Measurements from ENCODE around the gene KRT8. TPM values are rescaled to one million over a fixed set of nuclear protein-coding genes. Genes with fewer than 3 reads are reported as not detected.

The KRT8 gene
- total and polyA plus RNA-seq, 2 of the 13 experiments (the other 11 are each of a cell fraction or from before 2014, with no cell fraction given) = 498 to 718 TPM

DNA sequence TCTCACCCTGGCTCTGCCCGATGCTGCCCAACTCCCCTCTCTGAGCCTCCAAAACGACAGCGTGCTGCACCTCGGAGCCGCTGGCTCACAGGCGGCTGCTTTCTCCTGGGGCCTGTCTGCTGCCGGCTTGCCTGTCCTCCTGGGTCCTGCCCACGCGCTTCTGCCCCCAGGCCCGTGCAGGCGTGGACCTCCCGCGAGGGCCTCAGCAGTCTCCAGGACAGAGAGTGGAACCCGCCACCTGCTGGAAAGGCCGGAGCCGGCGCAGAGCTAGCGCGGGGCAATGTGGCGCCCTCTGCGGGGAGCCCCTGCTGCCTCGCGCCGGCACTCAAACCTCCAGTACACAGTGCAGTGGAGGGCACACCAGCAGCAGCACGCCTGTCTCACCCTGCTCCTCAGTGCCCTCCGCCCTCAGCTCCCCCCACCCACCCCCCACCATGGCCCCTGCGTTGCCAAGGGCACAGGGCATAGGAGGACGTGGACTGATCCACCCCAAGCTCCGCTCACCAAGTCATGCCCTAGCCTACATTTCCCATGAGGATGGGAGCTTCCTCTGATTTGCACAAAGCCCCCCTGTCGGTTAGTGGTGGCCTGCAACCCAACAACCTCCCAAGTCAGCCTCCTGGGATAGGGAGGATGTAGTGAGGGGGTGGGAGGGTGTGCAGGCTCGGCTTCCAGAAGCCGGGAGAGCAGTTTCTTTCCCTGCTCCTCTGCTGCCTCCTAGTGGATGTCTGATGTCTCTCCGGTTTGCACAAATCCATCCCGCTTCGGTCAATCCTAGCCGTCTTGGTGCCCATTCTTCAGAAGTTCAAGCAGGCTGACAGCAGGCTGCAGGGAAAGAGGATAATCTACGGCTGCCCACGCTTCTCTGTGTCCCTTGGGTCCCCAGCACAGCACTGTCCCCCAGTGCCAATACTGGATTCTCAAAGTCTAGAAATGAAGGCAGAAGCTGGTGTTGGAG, 25.2 kb downstream of the KRT8 start (continued):
- TF ChIP-seq MATR3 (CRISPR knock-in tag; IDR thresholded peaks at IDR 0.05) = no peak
- TF ChIP-seq RFXAP (CRISPR knock-in tag; IDR thresholded peaks at IDR 0.05; ENCODE audit: borderline replicate concordance) = 0 out of 2 replicates have a peak, but pooled peaks have one; percentile 46
- no peak for TF ChIP-seq CHCHD3 (CRISPR knock-in tag; IDR thresholded peaks at IDR 0.05)
- TF ChIP-seq ZNF253 (CRISPR knock-in tag; IDR thresholded peaks at IDR 0.05; ENCODE audit: borderline replicate concordance) = no peak
- TF ChIP-seq IKZF4 (CRISPR knock-in tag; IDR thresholded peaks at IDR 0.05; ENCODE audit: borderline replicate concordance, low read depth, not compliant biosample characterization) = no peak
- TF ChIP-seq ZNF691 (CRISPR knock-in tag; IDR thresholded peaks at IDR 0.05; ENCODE audit: borderline replicate concordance, low read depth) = peak; percentile 73; the same call in 1 of the 2 replicates
- TF ChIP-seq, protein P1, sequence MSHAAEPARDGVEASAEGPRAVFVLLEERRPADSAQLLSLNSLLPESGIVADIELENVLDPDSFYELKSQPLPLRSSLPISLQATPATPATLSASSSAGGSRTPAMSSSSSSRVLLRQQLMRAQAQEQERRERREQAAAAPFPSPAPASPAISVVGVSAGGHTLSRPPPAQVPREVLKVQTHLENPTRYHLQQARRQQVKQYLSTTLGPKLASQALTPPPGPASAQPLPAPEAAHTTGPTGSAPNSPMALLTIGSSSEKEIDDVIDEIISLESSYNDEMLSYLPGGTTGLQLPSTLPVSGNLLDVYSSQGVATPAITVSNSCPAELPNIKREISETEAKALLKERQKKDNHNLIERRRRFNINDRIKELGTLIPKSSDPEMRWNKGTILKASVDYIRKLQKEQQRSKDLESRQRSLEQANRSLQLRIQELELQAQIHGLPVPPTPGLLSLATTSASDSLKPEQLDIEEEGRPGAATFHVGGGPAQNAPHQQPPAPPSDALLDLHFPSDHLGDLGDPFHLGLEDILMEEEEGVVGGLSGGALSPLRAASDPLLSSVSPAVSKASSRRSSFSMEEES (CRISPR knock-in tag; IDR thresholded peaks at IDR 0.05) = no peak
- TF ChIP-seq ZNF614 (CRISPR knock-in tag; IDR thresholded peaks at IDR 0.05; ENCODE audit: borderline replicate concordance) = no peak
- TF ChIP-seq, protein P2, sequence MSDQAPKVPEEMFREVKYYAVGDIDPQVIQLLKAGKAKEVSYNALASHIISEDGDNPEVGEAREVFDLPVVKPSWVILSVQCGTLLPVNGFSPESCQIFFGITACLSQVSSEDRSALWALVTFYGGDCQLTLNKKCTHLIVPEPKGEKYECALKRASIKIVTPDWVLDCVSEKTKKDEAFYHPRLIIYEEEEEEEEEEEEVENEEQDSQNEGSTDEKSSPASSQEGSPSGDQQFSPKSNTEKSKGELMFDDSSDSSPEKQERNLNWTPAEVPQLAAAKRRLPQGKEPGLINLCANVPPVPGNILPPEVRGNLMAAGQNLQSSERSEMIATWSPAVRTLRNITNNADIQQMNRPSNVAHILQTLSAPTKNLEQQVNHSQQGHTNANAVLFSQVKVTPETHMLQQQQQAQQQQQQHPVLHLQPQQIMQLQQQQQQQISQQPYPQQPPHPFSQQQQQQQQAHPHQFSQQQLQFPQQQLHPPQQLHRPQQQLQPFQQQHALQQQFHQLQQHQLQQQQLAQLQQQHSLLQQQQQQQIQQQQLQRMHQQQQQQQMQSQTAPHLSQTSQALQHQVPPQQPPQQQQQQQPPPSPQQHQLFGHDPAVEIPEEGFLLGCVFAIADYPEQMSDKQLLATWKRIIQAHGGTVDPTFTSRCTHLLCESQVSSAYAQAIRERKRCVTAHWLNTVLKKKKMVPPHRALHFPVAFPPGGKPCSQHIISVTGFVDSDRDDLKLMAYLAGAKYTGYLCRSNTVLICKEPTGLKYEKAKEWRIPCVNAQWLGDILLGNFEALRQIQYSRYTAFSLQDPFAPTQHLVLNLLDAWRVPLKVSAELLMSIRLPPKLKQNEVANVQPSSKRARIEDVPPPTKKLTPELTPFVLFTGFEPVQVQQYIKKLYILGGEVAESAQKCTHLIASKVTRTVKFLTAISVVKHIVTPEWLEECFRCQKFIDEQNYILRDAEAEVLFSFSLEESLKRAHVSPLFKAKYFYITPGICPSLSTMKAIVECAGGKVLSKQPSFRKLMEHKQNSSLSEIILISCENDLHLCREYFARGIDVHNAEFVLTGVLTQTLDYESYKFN (CRISPR knock-in tag; conservative IDR thresholded peaks at IDR 0.05) = no peak; the same call in 1 of the 2 replicates
- TF ChIP-seq ZNF816 (CRISPR knock-in tag; IDR thresholded peaks at IDR 0.05; ENCODE audit: borderline replicate concordance) = no peak
- TF ChIP-seq ZNF547 (CRISPR knock-in tag; IDR thresholded peaks at IDR 0.05) = no peak
- TF ChIP-seq ZNF839 (CRISPR knock-in tag; IDR thresholded peaks at IDR 0.05; ENCODE audit: borderline replicate concordance) = peak; percentile 52; the same call in 1 of the 2 replicates
- no peak for TF ChIP-seq ZNF557 (CRISPR knock-in tag; IDR thresholded peaks at IDR 0.05)
- TF ChIP-seq ATF2 (CRISPR knock-in tag; IDR thresholded peaks at IDR 0.05) = no peak
- no peak for TF ChIP-seq ZNF124 (CRISPR knock-in tag; IDR thresholded peaks at IDR 0.05)
- TF ChIP-seq ZNF562 (CRISPR knock-in tag; IDR thresholded peaks at IDR 0.05; ENCODE audit: borderline replicate concordance) = no peak
- no peak for TF ChIP-seq STAT6 (CRISPR knock-in tag; IDR thresholded peaks at IDR 0.05; ENCODE audit: borderline replicate concordance)
